HG03103 (cell line): ENCODE data around the gene BOLL.
"Not testable (repeated sequence)": the region's sequence is repeated elsewhere in the genome, so short reads cannot be mapped to it uniquely, and the experiment has no call there.

Source experiments
- ATAC-seq: cut with Tn5 transposase; IDR thresholded peaks from one replicate; pipeline ENCODE4 v1.9.1; 2021; ENCODE audit warnings: low read depth; ENCODE audit not compliant: unreplicated experiment

The BOLL gene

DNA sequence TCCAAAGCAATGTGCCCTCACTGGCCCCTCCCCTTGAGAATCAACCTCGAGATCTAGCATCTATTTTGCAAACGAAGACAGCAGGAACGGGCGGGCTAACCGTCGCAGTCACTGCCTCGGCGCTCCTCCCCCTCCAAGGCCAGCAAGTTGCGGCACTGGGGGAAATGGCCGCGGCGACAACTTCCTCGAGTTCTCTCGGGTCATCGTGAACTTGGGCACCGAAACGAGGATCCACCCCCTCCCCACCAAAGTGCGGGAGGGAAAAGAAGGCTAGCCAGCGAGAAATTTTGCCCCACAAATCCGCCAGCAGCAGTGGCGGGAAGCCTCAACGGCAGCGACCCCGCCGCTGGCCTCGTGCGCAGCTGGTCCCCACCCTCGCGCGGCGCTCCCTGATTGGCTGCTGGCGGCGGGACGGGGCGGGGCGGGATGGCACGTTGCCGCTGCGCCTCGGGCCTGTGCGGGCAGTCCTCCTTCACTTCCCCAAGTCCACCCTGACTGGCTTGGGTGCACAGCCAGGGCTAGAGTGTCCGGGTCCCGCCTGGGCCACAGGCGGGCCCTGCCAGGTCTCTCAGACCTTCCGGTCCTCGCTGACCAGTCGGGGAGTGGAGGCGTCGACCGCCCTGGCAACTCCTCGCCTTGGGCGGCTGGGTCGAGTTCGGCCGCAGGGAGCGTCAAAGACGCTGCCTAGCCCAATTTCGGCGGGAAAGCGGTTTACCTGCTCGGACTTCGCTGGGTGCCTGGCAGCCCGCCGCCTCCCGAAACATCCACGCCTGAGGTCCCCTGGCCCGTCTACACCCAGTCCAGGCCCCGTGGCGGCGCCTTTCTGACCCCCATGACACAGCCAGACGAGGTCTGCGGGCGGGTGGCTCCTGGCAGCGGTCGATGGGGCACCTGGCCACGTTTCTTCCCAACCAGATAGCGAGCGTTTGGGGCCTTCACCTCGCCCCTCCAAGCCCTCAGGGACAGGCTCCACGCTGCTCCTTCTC, at the start of gene BOLL:
Gene BOLL (minus strand): TSS at position 364 of the 986 bp plus-strand sequence. CDS start 3,469 bp downstream, outside the sequence.
- ATAC-seq = no peak

GRCh38 chr2:197834771-197835170, 49.7 kb upstream of the BOLL start:
- ATAC-seq = not testable (repeated sequence)

DNA sequence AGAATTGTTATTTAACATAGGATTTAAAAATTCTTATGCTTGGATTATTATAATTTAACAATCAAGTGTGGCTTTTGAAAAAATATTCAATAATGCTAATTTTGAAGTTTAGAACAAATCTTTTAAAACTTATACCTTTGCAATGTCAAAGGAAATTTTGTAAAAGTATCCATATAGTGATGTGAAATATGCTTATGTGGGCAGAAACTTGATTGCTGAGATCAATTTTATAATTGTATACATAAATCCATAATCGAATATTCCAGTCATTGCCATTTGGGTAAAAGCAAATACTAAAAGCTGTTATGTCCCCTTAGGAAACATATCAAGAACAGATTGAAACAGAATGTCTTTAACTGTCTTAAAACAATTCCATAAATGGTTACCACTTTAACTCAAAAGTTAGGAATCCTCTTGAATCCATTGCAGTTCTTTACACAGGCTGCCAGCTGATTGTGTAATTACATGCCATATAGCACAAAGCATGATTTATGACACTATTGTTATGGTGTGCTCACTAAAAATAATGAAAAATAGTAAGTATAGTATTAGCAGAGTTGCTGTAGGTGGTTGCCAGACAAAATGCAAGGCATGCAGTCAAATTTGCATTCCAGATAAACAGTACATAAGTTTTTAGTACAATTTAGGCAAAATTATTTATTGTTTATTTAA, 43.5 kb upstream of the BOLL start:
- ATAC-seq = no peak

DNA sequence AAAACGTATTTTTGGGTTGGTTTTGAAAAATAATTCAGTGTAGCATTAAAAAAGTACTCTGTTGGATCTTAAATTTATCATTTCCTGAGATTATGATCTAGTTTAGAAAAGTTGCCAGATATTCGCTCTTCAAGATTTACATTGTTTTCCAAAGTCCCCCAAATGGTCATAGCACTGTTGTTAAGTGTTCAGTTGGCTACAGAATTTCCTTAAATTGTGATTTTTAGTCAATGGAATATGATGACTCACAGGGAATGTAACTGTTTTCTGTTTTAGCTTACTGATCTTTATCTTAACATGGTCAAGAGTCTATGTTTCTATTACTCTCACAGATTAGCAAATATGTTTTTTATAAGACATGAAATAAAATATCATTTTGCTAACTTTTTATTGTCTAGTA, 42.5 kb upstream of the BOLL start:
- ATAC-seq = no peak

GRCh38 chr2:197822333-197822732, 37.2 kb upstream of the BOLL start:
- no peak for ATAC-seq

DNA sequence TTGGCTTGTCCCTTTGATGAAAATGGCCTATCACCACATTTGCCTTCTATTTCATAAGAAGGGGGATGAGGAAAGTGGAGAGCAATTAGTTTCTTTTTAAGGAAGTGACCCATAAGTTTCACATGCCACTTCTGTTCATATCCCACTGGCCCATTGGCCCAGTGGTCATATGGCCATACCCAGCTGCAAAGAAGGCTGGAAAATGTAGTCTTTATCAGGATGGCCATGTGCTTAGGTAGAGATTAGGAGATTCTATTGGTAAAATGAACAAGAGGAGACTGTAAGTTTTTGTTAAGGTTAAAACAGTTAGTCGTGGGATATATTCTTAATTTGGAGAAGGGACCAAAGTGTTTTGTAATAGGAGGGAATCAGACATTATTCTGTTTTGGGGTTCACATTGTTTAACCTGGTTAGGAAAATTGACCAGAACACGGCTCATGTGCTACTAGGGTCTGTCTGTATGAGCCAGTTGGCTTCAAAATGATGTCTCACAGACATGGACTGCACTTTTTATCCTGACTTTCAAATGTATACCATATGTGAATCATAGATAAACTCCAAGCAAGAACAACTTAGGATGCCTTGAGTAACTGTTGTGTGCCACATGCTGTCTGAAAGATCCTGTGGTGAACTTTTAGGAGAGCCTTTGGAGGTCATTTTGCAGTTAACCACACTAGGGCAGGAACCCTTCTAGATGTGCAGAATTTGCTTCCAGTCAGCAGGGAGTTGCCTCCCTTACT, 36.6 kb upstream of the BOLL start:
- no peak for ATAC-seq

GRCh38 chr2:197814526-197814925, 29.4 kb upstream of the BOLL start:
- no peak for ATAC-seq

DNA sequence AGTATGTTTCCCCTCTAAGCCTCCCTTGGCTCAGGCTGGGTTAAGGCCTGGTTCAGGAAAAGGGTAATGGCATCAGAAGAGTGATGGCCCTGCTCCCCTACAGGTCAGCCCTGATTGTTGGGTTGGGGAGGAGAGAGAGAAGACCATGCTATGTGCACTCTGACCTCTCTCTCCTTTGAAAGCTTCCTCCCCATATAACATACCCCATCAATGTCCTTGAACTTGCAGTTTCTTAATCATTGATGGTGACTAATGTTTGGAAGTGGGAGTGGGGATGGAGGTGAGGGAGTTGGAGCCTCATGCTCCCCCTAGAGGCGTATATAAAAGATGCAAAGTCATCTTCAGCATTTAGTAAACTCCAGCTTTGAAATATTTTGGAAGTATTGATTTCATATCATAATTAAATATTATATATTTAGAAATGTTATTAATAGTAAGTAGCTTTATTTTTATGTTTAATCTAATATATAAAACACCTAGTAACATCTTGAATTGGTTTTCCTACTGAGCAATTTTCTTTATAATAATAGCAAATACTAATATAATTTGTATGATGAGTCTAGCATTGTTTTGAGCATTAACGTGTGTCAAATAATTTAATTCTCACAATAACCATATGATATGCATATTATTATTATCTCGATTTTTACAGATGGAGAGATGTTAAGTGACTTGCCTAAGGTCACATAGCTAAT, 28.1 kb upstream of the BOLL start:
- ATAC-seq = no peak

DNA sequence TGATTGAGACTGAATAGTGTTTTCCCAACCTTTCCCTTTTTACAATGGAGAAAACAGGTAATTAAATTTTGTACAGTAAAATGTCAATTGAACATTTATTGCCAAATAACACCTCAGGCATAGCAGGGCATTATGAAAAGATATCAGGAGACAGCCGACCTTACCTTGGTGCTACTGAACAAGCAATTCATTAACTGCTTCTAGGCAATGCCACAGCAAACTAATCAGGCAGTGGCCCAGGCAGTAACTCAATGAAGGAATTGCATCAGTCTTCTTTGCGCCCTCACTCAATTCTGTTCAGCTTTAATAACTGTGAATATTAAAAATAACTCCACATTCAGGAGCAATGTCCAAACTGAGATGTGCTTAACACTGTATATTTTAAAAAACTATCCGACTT, 25.4 kb upstream of the BOLL start:
- no peak for ATAC-seq

DNA sequence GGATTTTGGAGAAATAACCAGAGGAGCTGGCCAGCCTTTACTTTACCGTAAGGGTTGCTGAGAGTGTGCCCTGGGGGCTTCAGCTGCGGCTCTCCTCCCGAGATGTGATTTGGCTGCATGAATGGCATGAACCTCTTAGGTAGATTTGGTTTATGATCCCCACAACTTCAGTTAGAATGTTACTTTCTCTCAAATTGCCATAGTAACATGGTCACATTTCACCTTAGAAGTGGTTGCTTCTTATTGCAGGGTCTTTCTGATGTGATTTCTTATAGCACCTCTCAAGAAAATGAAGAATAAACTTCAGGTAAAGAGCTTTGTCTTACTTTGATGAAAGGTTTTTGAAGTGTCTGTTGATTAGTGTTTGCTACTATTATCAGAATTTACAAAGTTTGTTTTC, 24.9 kb upstream of the BOLL start:
- ATAC-seq = no peak

DNA sequence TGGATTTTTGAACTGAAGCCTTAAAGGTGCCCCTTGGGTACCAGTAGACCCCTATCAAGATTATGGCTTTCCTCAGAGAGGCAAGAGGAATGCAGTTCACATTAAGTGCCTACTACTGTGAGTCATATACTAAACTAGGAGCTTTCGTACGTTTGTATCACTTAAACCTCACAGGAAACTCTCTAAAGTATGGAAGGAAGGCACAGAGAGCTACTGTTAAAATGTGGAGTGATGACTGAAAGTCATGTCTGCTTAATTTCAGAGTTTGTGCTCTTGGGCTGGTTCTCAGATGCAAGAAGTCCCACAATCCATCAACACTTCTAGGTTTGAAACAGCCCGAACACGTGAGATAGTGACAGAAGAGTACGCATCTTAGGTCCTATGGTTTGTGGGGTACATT, 23.9 kb upstream of the BOLL start:
- no peak for ATAC-seq

- no peak for ATAC-seq
Observed at GRCh38 chr2:197805715-197806633, 20.9 kb upstream of the BOLL start.

- peak; percentile 26 for ATAC-seq
Observed at GRCh38 chr2:197804758-197805714, 19.9 kb upstream of the BOLL start.

GRCh38 chr2:197804049-197804757, 19.1 kb upstream of the BOLL start, which contains the start of gene PLCL1:
PLCL1 (plus strand) TSS chr2:197804593.
- ATAC-seq = peak; percentile 100

DNA sequence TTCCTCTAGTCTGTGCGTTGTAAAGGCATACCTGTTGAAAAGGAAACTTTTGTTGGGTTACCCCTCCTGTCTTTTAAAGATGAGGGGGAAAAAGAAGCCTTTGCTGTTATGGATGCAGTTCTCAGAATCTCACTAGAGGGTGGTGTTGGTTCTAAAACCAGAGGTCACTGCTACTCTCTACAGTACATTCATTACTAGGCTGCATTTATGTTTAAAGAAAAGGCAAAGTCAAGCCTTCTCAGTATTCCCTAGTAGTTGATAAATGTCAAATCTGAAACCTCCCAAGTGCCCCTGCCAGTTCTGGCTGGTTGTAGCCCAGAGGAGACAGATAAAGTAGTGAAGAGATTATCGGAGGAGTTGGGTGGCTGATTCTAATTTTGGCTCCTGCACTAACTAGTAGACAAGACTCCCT, 17.9 kb upstream of the BOLL start:
- ATAC-seq = no peak

GRCh38 chr2:197801033-197801432, 15.9 kb upstream of the BOLL start:
- ATAC-seq = no peak

DNA sequence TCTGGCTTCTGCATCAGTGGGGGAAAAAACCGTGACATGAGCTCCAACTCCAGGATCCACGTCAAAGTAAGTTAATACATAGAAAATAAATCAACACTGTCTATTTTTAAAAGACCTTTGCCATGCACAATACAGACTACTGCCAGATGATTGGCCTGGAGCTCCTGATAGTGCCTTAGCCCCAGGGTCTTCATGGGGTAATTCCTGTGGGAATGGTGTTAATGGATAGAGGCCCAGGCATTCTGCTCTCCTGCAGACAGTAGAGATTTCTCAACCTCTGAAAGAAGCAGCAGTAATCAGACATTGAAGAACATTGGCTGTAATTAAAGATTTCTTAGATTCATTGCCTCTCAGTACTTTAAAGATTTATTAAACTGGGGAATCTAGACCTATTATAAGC, 15.0 kb upstream of the BOLL start:
- ATAC-seq = no peak

- ATAC-seq = no peak
Observed at GRCh38 chr2:197799068-197799467, 13.9 kb upstream of the BOLL start.
